IPS DF 6.9 (cell line): ENCODE measurements around the gene NADSYN1.

Experiments used
- DNase-seq: peaks from one replicate; pipeline ENCODE4 v3.0.0-alpha.2; 2013; ENCODE audit warnings: low read depth, low spot score
- H3K27ac ChIP-seq: one replicate; pipeline ENCODE4 v1.5.1; 2013; ENCODE audit warnings: low read length, control low read depth
- H3K27me3 ChIP-seq: 2 replicates; pipeline ENCODE4 v1.6.1; 2013; ENCODE audit warnings: mild to moderate bottlenecking, low read length; ENCODE audit not compliant: control insufficient read depth, insufficient read depth
- H3K36me3 ChIP-seq: 2 replicates; pipeline ENCODE4 v1.6.1; 2013; ENCODE audit warnings: low read length; ENCODE audit not compliant: control insufficient read depth, insufficient read depth
- H3K4me1 ChIP-seq: 2 replicates; pipeline ENCODE4 v1.6.1; 2013; ENCODE audit warnings: low read length; ENCODE audit not compliant: control insufficient read depth, insufficient read depth
- H3K4me3 ChIP-seq: 2 replicates; pipeline ENCODE4 v1.5.1; 2013; ENCODE audit warnings: mild to moderate bottlenecking, low read length
- H3K9me3 ChIP-seq: 2 replicates; pipeline ENCODE4 v1.6.1; 2013; ENCODE audit warnings: low read length, inconsistent platforms; ENCODE audit not compliant: control insufficient read depth, insufficient read depth
- WGBS: extraction: QIAGEN DNeasy Blood & Tissue Kit; methylation state at CpG from one replicate; pipeline ENCODE4 v1.1.7; 2013; ENCODE audit warnings: mixed read lengths, missing lambda C conversion rate; ENCODE audit not compliant: insufficient read length, insufficient coverage; 5-methylcytosine and 5-hydroxymethylcytosine counted together

The NADSYN1 gene

DNA sequence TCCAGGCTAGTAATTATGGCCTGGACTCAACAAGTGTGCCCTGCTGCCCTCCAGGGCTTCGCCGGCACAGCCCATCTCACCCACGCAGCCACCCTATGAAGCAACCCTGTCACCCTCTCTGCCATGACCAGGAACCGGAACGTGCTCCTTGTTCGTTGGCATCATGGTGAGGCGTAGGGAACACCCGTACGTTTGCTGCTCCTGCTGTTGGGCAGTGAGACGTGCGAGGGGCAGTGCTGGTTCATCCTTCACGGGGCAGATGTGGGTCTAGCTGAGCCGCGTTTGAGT lies 20.7 kb downstream of the NADSYN1 start:
- Histone ChIP-seq H3K27ac (no peak overlapping the region), H3K4me3 (no peak overlapping the region), H3K27me3 (no peaks in the 10 kb centered on the region), H3K9me3 (no peaks in the 10 kb centered on the region), H3K36me3 (peaks cover 20% of the 10 kb centered on the region), H3K4me1 (no peaks in the 10 kb centered on the region)
- DNase-seq = no peak
- WGBS = no CpG with 5 or more reads among the region's 14 CpGs

DNA sequence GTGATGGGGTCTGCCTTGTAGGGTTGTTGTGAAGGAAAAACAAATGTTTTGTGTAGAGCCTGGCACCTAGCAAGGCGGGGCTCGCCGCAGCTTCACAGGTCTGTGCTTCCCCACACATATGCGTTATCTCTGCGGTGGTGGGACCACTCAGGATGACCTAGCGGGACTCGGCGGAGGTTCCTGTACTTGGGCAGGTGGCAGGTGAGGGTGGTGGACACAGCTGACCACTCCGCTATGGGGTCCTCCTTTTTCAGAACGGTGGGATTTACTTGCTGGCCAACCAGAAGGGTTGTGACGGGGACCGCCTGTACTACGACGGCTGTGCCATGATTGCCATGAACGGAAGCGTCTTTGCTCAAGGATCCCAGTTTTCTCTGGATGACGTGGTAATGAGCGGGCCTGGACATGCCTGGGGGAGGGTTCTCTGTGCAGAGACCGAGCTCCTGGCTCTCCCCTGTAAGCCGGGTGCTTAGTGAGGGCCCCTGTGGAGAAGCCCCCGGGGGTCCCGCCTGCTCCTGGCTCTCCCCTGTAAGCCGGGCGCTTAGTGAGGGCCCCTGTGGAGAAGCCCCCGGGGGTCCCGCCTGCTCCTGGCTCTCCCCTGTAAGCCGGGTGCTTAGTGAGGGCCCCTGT lies 21.3 kb downstream of the NADSYN1 start:
- no peak for DNase-seq
- WGBS = no CpG with 5 or more reads among the region's 27 CpGs
- H3K36me3 ChIP-seq = peaks cover 22% of the 10 kb centered on the region

DNA sequence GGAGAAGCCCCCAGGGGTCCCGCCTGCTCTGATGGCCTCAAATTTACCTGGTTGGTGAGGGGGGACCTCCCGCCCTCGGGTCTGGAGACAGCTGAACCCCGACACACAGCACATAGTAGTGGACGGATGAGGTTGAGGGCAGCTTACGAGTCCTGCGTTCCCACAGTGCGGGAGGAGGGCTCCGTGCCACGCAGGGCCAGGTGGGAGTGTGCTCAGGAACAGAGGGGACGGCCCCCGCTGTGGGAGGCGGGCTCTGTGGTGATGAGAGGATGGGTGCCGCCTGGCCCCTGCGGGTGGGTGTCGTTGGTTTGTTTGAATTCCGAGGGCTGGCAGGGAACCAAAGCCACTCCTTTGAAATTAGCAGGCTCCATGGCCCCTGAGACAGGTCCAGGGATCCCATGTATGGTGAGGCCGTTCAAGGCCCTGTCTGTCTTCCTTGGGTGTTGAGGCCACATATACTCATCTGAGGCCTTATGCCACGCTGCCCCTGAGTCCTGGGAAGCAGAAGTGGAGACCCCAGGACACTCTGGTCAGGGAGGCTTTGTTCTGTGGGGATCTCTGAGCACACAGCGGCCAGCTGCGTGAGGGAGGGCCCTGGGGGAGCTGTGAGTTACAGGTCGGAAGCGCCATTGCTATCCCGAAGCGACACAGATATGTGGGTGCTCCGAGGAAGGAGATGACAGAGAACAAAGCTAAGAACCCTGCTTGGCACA lies 21.9 kb downstream of the NADSYN1 start:
- no peaks in the 10 kb centered on the region for H3K27me3 ChIP-seq
- H3K27ac ChIP-seq = no peak overlapping the region
- no peak for DNase-seq
- H3K36me3 ChIP-seq = peaks cover 22% of the 10 kb centered on the region
- H3K4me1 ChIP-seq = no peaks in the 10 kb centered on the region
- H3K9me3 ChIP-seq = no peaks in the 10 kb centered on the region
- H3K4me3 ChIP-seq = no peak overlapping the region
- no CpG with 5 or more reads among the region's 26 CpGs for WGBS

More for the DNA sequence above, 21.3 kb downstream of the NADSYN1 start:
- H3K9me3 ChIP-seq = no peaks in the 10 kb centered on the region
- no peaks in the 10 kb centered on the region for H3K27me3 ChIP-seq
- H3K4me1 ChIP-seq = no peaks in the 10 kb centered on the region
- no peak overlapping the region for H3K4me3 ChIP-seq
- no peak overlapping the region for H3K27ac ChIP-seq

DNA sequence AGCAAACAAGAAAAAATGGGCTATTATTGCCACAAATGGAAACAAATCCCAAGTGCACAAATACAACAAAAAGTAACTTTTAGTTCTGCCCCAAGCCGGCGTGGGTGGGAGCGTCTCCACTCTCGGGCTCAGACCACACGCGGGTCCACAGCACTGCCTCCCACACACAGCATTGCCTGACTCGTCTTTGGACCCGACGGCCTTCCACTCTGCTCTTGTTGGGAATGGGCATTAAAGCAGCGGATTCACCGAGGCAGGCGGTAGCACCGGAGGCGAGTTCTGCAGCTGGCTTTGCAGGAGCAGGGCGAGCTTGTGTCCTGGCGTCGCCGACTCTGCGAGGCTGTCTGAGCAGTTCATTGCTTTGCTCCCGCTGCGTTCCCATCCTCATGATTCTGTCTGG lies 23.0 kb downstream of the NADSYN1 start:
- H3K36me3 ChIP-seq = peaks cover 24% of the 10 kb centered on the region
- no peaks in the 10 kb centered on the region for H3K4me1 ChIP-seq
- no peaks in the 10 kb centered on the region for H3K9me3 ChIP-seq
- no peaks in the 10 kb centered on the region for H3K27me3 ChIP-seq
- H3K27ac ChIP-seq = no peak overlapping the region
- no peak overlapping the region for H3K4me3 ChIP-seq
- no CpG with 5 or more reads among the region's 21 CpGs for WGBS
- no peak for DNase-seq

DNA sequence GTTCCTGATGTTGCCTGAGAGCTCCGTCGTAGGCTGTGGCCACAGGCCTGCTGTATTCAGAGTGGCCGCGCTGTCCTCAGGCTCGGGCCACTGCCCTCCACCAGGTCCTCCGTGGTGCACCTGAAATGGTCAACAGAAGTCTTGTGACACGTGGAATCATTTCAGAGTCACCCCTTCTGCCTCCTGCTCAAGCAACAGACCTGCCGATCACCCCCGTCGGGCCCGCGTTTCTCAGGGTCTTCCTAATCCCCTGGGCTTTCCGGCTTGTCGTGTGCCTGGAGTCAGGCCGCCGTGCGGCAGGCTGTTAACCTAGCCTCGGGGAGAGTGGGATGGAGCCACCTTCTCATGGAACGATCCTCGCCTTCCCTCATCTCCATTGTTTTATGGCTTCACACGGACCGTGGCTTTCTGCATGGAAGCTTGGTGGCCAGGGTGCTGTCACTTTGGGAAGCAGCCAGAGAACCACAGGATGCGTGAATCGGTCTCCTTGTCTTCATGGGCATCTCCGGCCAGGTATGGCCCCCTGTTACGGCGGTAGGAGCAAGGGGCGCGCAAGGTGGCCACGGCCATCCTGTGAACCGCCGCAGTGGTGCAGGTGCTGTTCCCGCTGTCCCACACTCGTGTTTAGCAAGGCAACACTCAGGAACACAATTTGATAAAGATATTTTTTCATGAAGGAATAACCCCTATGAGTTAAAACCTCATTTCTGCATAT lies 24.1 kb downstream of the NADSYN1 start:
- no CpG with 5 or more reads among the region's 34 CpGs for WGBS
- Histone ChIP-seq H3K4me1 (no peaks in the 10 kb centered on the region), H3K9me3 (no peaks in the 10 kb centered on the region), H3K36me3 (peaks cover 24% of the 10 kb centered on the region), H3K4me3 (no peak overlapping the region), H3K27me3 (no peaks in the 10 kb centered on the region), H3K27ac (no peak overlapping the region)
- DNase-seq = no peak

DNA sequence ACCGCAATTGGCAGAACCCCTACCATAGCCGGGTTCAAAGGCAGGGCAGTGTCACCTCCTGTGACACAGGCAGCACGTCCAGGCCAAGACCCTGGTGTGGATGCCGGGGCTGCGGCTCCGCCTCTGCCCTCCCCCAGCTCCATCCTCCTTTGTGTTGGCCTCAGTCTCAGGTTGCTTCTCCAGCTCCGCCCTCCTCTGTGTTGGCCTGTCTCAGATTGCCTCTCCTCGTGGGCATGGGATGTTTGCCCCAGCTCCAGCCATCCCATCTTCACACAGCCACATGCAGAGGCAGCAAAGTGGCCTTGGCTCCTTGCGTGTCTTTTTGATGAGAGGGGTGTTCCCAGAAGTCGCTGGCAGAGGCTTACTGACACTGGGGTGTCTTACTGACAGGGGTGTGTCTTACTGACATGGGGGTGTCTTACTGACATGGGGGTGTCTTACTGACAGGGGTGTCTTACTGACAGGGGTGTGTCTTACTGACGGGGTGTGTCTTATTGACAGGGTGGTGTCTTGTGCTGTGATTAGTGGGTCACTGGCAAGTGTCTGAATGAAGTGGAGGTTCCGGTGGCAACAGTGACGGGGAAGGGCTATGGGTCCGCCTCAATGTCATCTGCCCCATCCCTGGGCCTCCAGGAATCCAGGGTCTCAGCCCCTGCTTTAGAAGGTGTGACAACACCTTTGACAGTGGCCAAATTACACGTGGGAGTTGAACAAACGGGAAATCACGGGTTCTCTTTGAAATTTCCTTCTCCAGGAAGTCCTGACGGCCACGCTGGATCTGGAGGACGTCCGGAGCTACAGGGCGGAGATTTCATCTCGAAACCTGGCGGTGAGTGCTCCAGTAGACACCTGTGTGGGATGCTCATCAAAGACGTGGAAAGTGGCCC lies 24.9 kb downstream of the NADSYN1 start:
- Histone ChIP-seq H3K9me3 (no peaks in the 10 kb centered on the region), H3K36me3 (peaks cover 25% of the 10 kb centered on the region), H3K27me3 (no peaks in the 10 kb centered on the region), H3K27ac (no peak overlapping the region), H3K4me3 (no peak overlapping the region), H3K4me1 (no peaks in the 10 kb centered on the region)
- peak; percentile 22 for DNase-seq
- no CpG with 5 or more reads among the region's 25 CpGs for WGBS

DNA sequence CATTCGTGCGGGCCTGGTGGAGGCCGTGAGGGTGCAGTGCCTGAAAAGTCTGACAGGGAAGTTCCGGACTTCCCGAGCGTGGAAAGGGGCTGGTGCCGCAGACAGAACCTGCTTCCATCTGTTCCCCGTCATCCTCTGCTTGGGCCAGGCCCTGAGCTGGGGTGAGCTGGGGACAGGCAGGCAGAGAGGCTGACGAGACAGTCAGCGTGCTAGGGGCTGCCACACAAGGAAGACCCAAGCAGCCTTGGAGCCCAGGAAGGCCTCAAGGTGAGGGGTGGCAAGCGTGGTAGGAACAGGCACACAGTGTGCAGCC lies 25.5 kb downstream of the NADSYN1 start:
- no peak overlapping the region for H3K27ac ChIP-seq
- H3K27me3 ChIP-seq = no peaks in the 10 kb centered on the region
- peaks cover 22% of the 10 kb centered on the region for H3K36me3 ChIP-seq
- H3K9me3 ChIP-seq = no peaks in the 10 kb centered on the region
- H3K4me3 ChIP-seq = no peak overlapping the region; the same call in 1 of the 2 replicates
- no peak for DNase-seq
- no peaks in the 10 kb centered on the region for H3K4me1 ChIP-seq
- WGBS = no CpG with 5 or more reads among the region's 11 CpGs

DNA sequence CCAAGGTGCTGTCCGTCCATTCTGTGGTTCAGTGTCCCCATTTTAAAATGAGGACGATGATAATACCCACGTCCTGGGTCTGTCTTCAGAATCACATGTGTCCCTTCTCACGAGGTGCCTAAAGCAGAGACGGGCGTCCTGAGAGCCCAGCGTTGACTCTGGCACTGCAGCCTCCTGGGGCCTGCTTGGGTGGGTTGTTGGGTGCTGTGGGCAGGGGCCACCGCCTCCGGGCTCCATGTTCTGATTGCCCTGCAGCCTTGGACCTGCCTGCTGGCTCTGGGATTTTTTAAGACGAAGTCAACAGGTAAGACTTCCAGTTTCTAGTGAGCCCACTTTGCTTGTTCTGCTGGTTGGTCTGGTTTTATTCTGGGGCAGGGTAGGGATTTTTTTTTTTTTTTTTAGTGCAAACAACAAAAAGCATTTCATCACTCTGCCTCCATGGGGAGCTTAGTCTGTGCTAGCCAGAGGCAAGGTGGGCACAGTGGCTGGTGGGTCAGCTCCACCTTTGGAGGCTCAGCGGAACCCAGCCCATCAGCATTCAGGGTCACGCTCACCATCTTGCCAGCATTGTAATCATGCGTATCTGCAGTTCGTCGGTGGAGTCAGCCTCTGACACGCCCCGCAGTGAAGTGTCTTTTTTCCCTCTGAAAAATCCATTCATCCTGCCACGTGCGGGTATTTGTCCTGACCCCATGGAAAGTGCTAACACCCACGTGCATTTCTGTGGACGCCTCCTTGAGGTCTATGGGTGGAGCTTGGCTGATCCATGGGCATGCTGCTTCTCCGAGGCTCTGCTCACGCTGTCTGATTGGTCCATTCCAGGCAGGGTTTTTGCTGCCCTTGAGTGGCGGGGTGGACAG lies 28.3 kb downstream of the NADSYN1 start:
- H3K36me3 ChIP-seq = peaks cover 28% of the 10 kb centered on the region; the same call in 1 of the 2 replicates
- DNase-seq = no peak
- H3K27me3 ChIP-seq = no peaks in the 10 kb centered on the region
- H3K9me3 ChIP-seq = no peaks in the 10 kb centered on the region
- no peak overlapping the region for H3K27ac ChIP-seq
- no CpG with 5 or more reads among the region's 24 CpGs for WGBS
- H3K4me1 ChIP-seq = no peaks in the 10 kb centered on the region
- no peak overlapping the region for H3K4me3 ChIP-seq

DNA sequence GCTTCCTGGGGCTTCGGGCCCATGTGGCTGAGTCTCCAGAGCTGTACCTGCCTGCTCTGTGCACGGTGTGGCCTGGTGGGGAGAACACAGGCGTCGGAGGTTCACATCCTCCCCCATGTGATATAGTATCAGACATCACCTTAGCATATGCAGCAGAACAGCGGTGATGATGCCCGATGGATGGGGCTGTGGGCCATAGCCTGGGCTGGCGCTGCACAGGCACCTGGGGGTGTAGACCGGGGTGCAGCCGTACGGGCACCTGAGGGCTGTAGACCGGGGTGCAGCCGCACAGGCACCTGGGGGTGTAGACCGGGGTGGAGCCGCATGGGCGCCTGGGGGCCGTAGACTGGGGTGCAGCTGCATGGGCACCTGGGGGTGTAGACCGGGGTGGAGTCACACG lies 29.2 kb downstream of the NADSYN1 start:
- no peak overlapping the region for H3K4me3 ChIP-seq
- no peak for DNase-seq
- H3K27me3 ChIP-seq = no peaks in the 10 kb centered on the region
- peaks cover 27% of the 10 kb centered on the region; the same call in 1 of the 2 replicates for H3K36me3 ChIP-seq
- WGBS = no CpG with 5 or more reads among the region's 18 CpGs
- no peaks in the 10 kb centered on the region for H3K9me3 ChIP-seq
- no peaks in the 10 kb centered on the region for H3K4me1 ChIP-seq
- H3K27ac ChIP-seq = no peak overlapping the region
